Ovary (tissue), 9 donors: ENCODE results near the gene DDX24. TPM values are rescaled to one million over a fixed set of nuclear protein-coding genes. Genes with fewer than 3 reads are reported as not detected.

Source experiments
- DNase-seq, 5 donors: peaks; one replicate each; pipeline ENCODE4 v3.0.0-alpha.2; 2019 to 2020
- H3K27ac ChIP-seq, 2 donors: fragments of 200-600 bp; one replicate each; pipeline versions ENCODE4 v1.5.1 to v1.8.0; 2019 to 2022
- H3K27me3 ChIP-seq: fragments of 200-600 bp; one replicate; pipeline ENCODE4 v1.8.0; 2022
- H3K36me3 ChIP-seq: fragments of 200-600 bp; sonication (generic); one replicate; pipeline ENCODE4 v1.5.1; 2019
- H3K4me1 ChIP-seq: one replicate; pipeline ENCODE4 v1.8.1; 2013; ENCODE audit warnings: mild to moderate bottlenecking, moderate library complexity; ENCODE audit not compliant: insufficient read depth
- H3K4me3 ChIP-seq: fragments of 200-600 bp; sonication (generic); one replicate; pipeline ENCODE4 v1.5.1; 2017
- H3K9me3 ChIP-seq, 2 donors: fragments of 200-600 bp in 1 of 2; sonication (generic) in 1 of 2; one replicate each; pipeline versions ENCODE4 v1.5.1 to v1.8.1; 2013 to 2019; ENCODE audit warnings: mild to moderate bottlenecking in 1 of 2, moderate library complexity in 1 of 2
- CTCF ChIP-seq, 3 donors: fragments of 450-650 bp in 2 of 3; fragments of 200-600 bp in 1 of 3; IDR thresholded peaks; one replicate each; pipeline versions ENCODE4 v1.5.1 to v1.8.0; 2016 to 2022; ENCODE audit warnings: antibody characterized with exemption in 3 of 3, mild to moderate bottlenecking in 1 of 3
- EP300 ChIP-seq: sonication (generic); formaldehyde crosslinking; IDR thresholded peaks from one replicate; pipeline ENCODE4 v1.6.1; 2017; ENCODE audit warnings: antibody characterized with exemption
- POLR2A ChIP-seq: fragments of 450-650 bp; IDR thresholded peaks from one replicate; pipeline ENCODE4 v1.6.1; 2017; ENCODE audit warnings: antibody characterized with exemption, mild to moderate bottlenecking, moderate library complexity
- WGBS, 3 donors: extraction: QIAGEN DNeasy Blood & Tissue Kit in 1 of 3; methylation state at CpG; one replicate each; pipeline versions ENCODE4 v1.1.5 to v1.1.7; 2013 to 2017; 5-methylcytosine and 5-hydroxymethylcytosine counted together
- intact Hi-C, 4 donors: fragments of 100-400 bp; cut with DNase I; formaldehyde crosslinking; loops; one replicate each; pipeline versions ENCODE4 v1.11.0 to v1.15.1; 2022 to 2023
- polyA plus RNA-seq, 2 donors: library from polyadenylated mRNA; stranded (reverse); fragments of 200-250 nt in 1 of 2; fragments of 350-450 nt in 1 of 2; fragmentation: Illumina TruSeq in 1 of 2; extraction: RNeasy Lipid Tissue Mini Kit (QIAGEN cat#74804) in 1 of 2; gene quantifications; one replicate each; pipeline ENCODE4 v1.2.3, GENCODE V29; 2013 to 2014
- total RNA-seq, 7 donors: library from RNA; depleted of rRNA in 2 of 7; stranded (reverse); fragments of >200 nt in 2 of 7; fragmentation: NEBNext Ultra II Directional in 3 of 7; extraction: Animal tissue kit (Norgen Biotek cat#: 25700) in 3 of 7; gene quantifications; one replicate each; pipeline versions ENCODE4 v1.1.0 to v1.2.4, GENCODE V29; 2016 to 2023
- donor health status: DM: no; HTN: no; CAD: no; lungs with moderate emphysema.
- donor health status: DM: no; HTN: no; CAD: no.
- donor health status: Bipolar disorder and iron deficiency.
- donor health status: DM: yes; HTN: yes; CAD: no.
- donor health status: DM: no; HTN: no; CAD: no.
- donor health status: DM: yes; HTN: yes; CAD: no.

The DDX24 gene
- total and polyA plus RNA-seq, 9 donors, result 98.8 to 521 (median 233) TPM

GRCh38 chr14:94110552-94111181 is 29.7 kb upstream of the DDX24 start, which contains the start of gene IFI27:
IFI27 (plus strand) TSS chr14:94110736.
- DNase-seq, result peak; percentile 38 to 71 (median 53)
- Histone ChIP-seq H3K4me3 (peak within 1 kb of the TSS; percentile 17), H3K27me3 (no peaks in the 10 kb centered on the region), H3K9me3 (no peaks in the 10 kb centered on the region), H3K27ac (peak within 1 kb of the TSS; percentile 70 to 79), H3K36me3 (no peaks in the 10 kb centered on the region), H3K4me1 (peaks cover 10% of the 10 kb centered on the region)
- intact Hi-C loops, result no loop called here
- no peak for TF ChIP-seq CTCF (IDR thresholded peaks at IDR 0.05)
- TF ChIP-seq POLR2A, result peak; percentile 34
- 50 to 52% (median 51%) methylated on average over 14 of the region's 14 CpGs for WGBS, 3 donors

- no peak overlapping the region for H3K4me3 ChIP-seq
- no peaks in the 10 kb centered on the region for H3K36me3 ChIP-seq
- intact Hi-C loops, result no loop called here
- TF ChIP-seq EP300 (no peak), CTCF (IDR thresholded peaks at IDR 0.05) (no peak), POLR2A (no peak)
- H3K27ac ChIP-seq, result peak overlapping the region; percentile 70 to 79
- 88 to 95% (median 88%) methylated on average over 2 of the region's 2 CpGs for WGBS, 3 donors
- peaks cover 10% of the 10 kb centered on the region for H3K4me1 ChIP-seq
- no peaks in the 10 kb centered on the region for H3K27me3 ChIP-seq
- H3K9me3 ChIP-seq, result no peaks in the 10 kb centered on the region
- no peak for DNase-seq
These were observed 28.9 kb upstream of the DDX24 start for GRCh38 chr14:94109915-94110250.

- Histone ChIP-seq H3K9me3 (no peaks in the 10 kb centered on the region), H3K4me1 (peaks cover 4% of the 10 kb centered on the region), H3K4me3 (no peak overlapping the region), H3K27ac (no peak overlapping the region), H3K27me3 (no peaks in the 10 kb centered on the region), H3K36me3 (no peaks in the 10 kb centered on the region)
- 53 to 70% (median 66%) methylated on average over 10 of the region's 10 CpGs for WGBS, 3 donors
- intact Hi-C loops, result no loop called here
- TF ChIP-seq CTCF (IDR thresholded peaks at IDR 0.05) (no peak), POLR2A (no peak), EP300 (no peak)
- DNase-seq, result no peak
These were observed 23.7 kb upstream of the DDX24 start for GRCh38 chr14:94104731-94105130.

GRCh38 chr14:94103554-94104150 is 22.6 kb upstream of the DDX24 start:
- Histone ChIP-seq H3K4me3 (no peak overlapping the region), H3K36me3 (no peaks in the 10 kb centered on the region), H3K4me1 (no peaks in the 10 kb centered on the region), H3K27ac (no peak overlapping the region), H3K27me3 (no peaks in the 10 kb centered on the region), H3K9me3 (no peaks in the 10 kb centered on the region)
- intact Hi-C loops, result no loop called here
- DNase-seq, result peak in 2 of 5 donors; percentile 37 to 66
- TF ChIP-seq POLR2A, result no peak
- TF ChIP-seq CTCF (IDR thresholded peaks at IDR 0.05), result no peak
- TF ChIP-seq EP300, result no peak
- WGBS, 3 donors, result 27 to 33% (median 27%) methylated on average over 7 of the region's 7 CpGs
